Fibroblast of lung (primary cell): Measurements from ENCODE around the gene TBC1D25.

Experiments
- CTCF ChIP-seq, 2 donors: IDR thresholded peaks in 1 of 2; conservative IDR thresholded peaks in 1 of 2; 1 replicate in 1 of 2; 2 replicates in 1 of 2; pipeline ENCODE4 v1.5.1; 2011 to 2012; ENCODE audit warnings: low read length in 2 of 2, control low read depth in 1 of 2, inconsistent platforms in 1 of 2, low read depth in 1 of 2, mild to moderate bottlenecking in 1 of 2
- EZH2 ChIP-seq: IDR thresholded peaks from 2 replicates; pipeline ENCODE4 v1.5.1; 2012; ENCODE audit warnings: low read length, control low read depth, mild to moderate bottlenecking; ENCODE audit errors: missing control alignments

GRCh38 chrX:48540480-48540879 is 966 bp downstream of the TBC1D25 start:
- TF ChIP-seq CTCF (conservative IDR thresholded peaks at IDR 0.05 in 1 of 2, IDR thresholded peaks at IDR 0.05 in 1 of 2; ENCODE audit: low read depth in 1 of 2, low read length in 2 of 2) (no peak), EZH2 (no peak)
